ENCODE results near the gene ZNF497.

DNA sequence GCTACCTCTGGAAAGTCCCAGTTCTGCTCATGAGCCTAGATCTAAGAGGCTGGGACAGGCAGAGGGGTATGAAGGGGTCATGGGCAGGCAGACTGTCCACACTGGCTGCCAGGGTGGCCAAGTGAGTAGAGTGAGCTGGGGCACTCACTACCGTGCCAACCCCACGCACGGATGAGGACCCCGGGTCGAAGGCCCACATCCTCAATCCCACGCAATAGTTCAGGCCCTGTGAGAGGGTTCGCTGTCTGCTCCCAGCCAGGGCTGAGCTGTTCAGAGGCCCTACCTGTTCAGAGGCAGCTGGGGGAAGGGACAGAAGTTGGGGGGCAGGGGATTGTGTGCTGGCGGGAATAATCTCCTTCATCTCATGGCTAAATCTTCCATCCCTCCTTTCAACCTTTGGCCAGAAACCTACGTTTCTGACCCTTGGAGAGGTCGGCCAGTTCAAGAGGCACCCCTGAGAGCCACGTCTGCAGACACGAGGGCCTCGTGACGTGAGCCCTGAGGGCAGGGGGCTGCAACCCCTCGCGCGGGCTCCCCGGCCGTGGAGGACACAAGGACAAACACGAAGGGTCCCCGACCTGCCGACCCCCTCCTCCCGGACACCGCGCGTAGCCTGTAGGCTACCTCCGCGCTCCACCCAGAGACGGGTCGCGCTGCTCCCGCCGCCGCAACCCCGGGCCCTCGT lies 23.5 kb upstream of the ZNF497 start:
- no peak for TF ChIP-seq CTCF (IDR thresholded peaks at IDR 0.05; ENCODE audit: insufficient read depth, low read length, poor library complexity, severe bottlenecking)
- TF ChIP-seq EZH2phosphoT487 (conservative IDR thresholded peaks at IDR 0.05; ENCODE audit: low read length) = no peak

All from SU-DHL-6 (cell line).